Sigmoid colon (tissue), 7 donors: ENCODE data around the gene B4GALT6. TPM values are rescaled to one million over a fixed set of nuclear protein-coding genes. Genes with fewer than 3 reads are reported as not detected.

Experiments
- DNase-seq: peaks from one replicate; pipeline ENCODE4 v3.0.0-alpha.2; 2019
- H3K27ac ChIP-seq, 4 donors: fragments of 200-600 bp; sonication (generic); one replicate each; pipeline ENCODE4 v1.5.1; 2016 to 2019; ENCODE audit warnings: mild to moderate bottlenecking in 1 of 4
- H3K27me3 ChIP-seq, 3 donors: fragments of 200-600 bp; sonication (generic); one replicate each; pipeline ENCODE4 v1.5.1; 2019; ENCODE audit warnings: mild to moderate bottlenecking in 1 of 3
- H3K36me3 ChIP-seq, 4 donors: fragments of 200-600 bp; sonication (generic); one replicate each; pipeline ENCODE4 v1.5.1; 2016 to 2019
- H3K4me1 ChIP-seq, 4 donors: fragments of 200-600 bp; sonication (generic); one replicate each; pipeline ENCODE4 v1.5.1; 2017 to 2019
- H3K4me3 ChIP-seq, 4 donors: fragments of 200-600 bp; sonication (generic); one replicate each; pipeline ENCODE4 v1.5.1; 2017 to 2019; ENCODE audit warnings: mild to moderate bottlenecking in 2 of 4, moderate library complexity in 1 of 4
- H3K9me3 ChIP-seq, 4 donors: fragments of 200-600 bp in 3 of 4; sonication (generic) in 3 of 4; one replicate each; pipeline versions ENCODE4 v1.5.1 to v1.6.1; 2013 to 2019
- EP300 ChIP-seq, 4 donors: sonication (generic); formaldehyde crosslinking; IDR thresholded peaks; one replicate each; pipeline ENCODE4 v1.6.1; 2017; ENCODE audit warnings: antibody characterized with exemption in 4 of 4
- POLR2A ChIP-seq, 2 donors: fragments of 450-650 bp; IDR thresholded peaks; one replicate each; pipeline ENCODE4 v1.6.1; 2016; ENCODE audit warnings: antibody characterized with exemption in 2 of 2, mild to moderate bottlenecking in 2 of 2, moderate library complexity in 2 of 2
- POLR2AphosphoS5 ChIP-seq, 4 donors: sonication (generic); formaldehyde crosslinking; IDR thresholded peaks; one replicate each; pipeline ENCODE4 v1.6.1; 2017; ENCODE audit warnings: antibody characterized with exemption in 4 of 4
- WGBS, 2 donors: extraction: QIAGEN DNeasy Blood & Tissue Kit; methylation state at CpG; one replicate each; pipeline ENCODE4 v1.1.7; 2013; 5-methylcytosine and 5-hydroxymethylcytosine counted together
- intact Hi-C: fragments of 100-400 bp; cut with DNase I; formaldehyde crosslinking; loops from one replicate; pipeline ENCODE4 v1.15.1; 2023
- polyA plus RNA-seq, 3 donors: library from polyadenylated mRNA; stranded (reverse); fragments of 200-250 nt; gene quantifications; one replicate each; pipeline ENCODE4 v1.2.3, GENCODE V29; 2013
- total RNA-seq, 4 donors: library from RNA; depleted of rRNA; stranded (reverse); fragments of >200 nt; gene quantifications; one replicate each; pipeline ENCODE4 v1.1.0, GENCODE V29; 2016
- TF ChIP-seq, protein P1 (sequence below), 4 experiments: fragments of 450-650 bp in 3 of 4; fragments of 200-600 bp in 1 of 4; IDR thresholded peaks; one replicate each; pipeline ENCODE4 v1.5.1; 2016 to 2019; ENCODE audit warnings: antibody characterized with exemption in 4 of 4, mild to moderate bottlenecking in 3 of 4, moderate library complexity in 2 of 4
- donor health status: healthy with polysubstance abuse.
- donor health status: Bipolar disorder and iron deficiency.
- donor health status: healthy.

Gene B4GALT6
- total and polyA plus RNA-seq, 7 donors, result 1.2 to 7.8 (median 4.7) TPM; not detected in 1

GRCh38 chr18:31671951-31672350 is 12.4 kb downstream of the B4GALT6 start:
- H3K36me3 ChIP-seq, result no peaks in the 10 kb centered on the region
- no peaks in the 10 kb centered on the region for H3K9me3 ChIP-seq
- DNase-seq, result no peak
- H3K4me3 ChIP-seq, result no peak overlapping the region
- H3K4me1 ChIP-seq, result no peaks in the 10 kb centered on the region
- TF ChIP-seq EP300 (IDR thresholded peaks at IDR 0.05) (no peak), POLR2AphosphoS5 (IDR thresholded peaks at IDR 0.05) (no peak), POLR2A (IDR thresholded peaks at IDR 0.05) (no peak)
- TF ChIP-seq, protein P1, sequence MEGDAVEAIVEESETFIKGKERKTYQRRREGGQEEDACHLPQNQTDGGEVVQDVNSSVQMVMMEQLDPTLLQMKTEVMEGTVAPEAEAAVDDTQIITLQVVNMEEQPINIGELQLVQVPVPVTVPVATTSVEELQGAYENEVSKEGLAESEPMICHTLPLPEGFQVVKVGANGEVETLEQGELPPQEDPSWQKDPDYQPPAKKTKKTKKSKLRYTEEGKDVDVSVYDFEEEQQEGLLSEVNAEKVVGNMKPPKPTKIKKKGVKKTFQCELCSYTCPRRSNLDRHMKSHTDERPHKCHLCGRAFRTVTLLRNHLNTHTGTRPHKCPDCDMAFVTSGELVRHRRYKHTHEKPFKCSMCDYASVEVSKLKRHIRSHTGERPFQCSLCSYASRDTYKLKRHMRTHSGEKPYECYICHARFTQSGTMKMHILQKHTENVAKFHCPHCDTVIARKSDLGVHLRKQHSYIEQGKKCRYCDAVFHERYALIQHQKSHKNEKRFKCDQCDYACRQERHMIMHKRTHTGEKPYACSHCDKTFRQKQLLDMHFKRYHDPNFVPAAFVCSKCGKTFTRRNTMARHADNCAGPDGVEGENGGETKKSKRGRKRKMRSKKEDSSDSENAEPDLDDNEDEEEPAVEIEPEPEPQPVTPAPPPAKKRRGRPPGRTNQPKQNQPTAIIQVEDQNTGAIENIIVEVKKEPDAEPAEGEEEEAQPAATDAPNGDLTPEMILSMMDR (IDR thresholded peaks at IDR 0.05), result no peak
- H3K27me3 ChIP-seq, result no peaks in the 10 kb centered on the region
- no peak overlapping the region for H3K27ac ChIP-seq
- 98 to 100% methylated on average over 1 of the region's 1 CpG for WGBS, 2 donors
- intact Hi-C loops, result no loop called here

GRCh38 chr18:31669541-31669940 is 14.8 kb downstream of the B4GALT6 start:
- Histone ChIP-seq H3K4me3 (no peak overlapping the region), H3K4me1 (no peaks in the 10 kb centered on the region), H3K27ac (no peak overlapping the region), H3K27me3 (no peaks in the 10 kb centered on the region), H3K9me3 (no peaks in the 10 kb centered on the region), H3K36me3 (no peaks in the 10 kb centered on the region)
- TF ChIP-seq POLR2AphosphoS5 (IDR thresholded peaks at IDR 0.05) (no peak), POLR2A (IDR thresholded peaks at IDR 0.05) (no peak), EP300 (IDR thresholded peaks at IDR 0.05) (no peak)
- TF ChIP-seq, protein P1 (IDR thresholded peaks at IDR 0.05), result no peak
- intact Hi-C loops, result no loop called here
- 74 to 94% methylated on average over 2 of the region's 2 CpGs for WGBS, 2 donors
- DNase-seq, result no peak

DNA sequence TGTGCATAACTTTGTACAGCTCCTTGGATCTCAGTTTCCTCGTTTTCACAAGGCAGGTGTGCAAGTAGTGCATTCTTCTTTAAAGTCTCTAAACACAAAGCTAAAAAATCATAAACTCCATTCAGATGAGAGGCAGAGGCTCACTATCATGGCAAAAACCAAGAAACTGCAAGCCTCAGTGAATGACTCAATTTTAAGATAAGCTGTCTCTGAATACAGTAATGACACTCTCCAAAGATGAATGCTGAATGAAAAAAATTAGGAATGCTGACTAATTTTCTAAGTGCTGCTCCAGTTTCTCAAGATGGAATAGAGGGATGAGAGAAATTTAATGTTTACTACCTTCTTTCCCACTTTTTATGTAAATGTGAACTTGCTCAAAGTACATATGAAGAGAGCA is 17.2 kb downstream of the B4GALT6 start:
- 27 to 70% methylated on average over 1 of the region's 1 CpG for WGBS, 2 donors
- no peak overlapping the region for H3K4me3 ChIP-seq
- no peaks in the 10 kb centered on the region for H3K4me1 ChIP-seq
- no peaks in the 10 kb centered on the region for H3K9me3 ChIP-seq
- no peak for DNase-seq
- no peak overlapping the region for H3K27ac ChIP-seq
- intact Hi-C loops, result no loop called here
- H3K36me3 ChIP-seq, result no peaks in the 10 kb centered on the region
- no peak for TF ChIP-seq EP300 (IDR thresholded peaks at IDR 0.05)
- no peak for TF ChIP-seq POLR2A (IDR thresholded peaks at IDR 0.05)
- no peak for TF ChIP-seq POLR2AphosphoS5 (IDR thresholded peaks at IDR 0.05)
- TF ChIP-seq, protein P1 (IDR thresholded peaks at IDR 0.05), result no peak
- H3K27me3 ChIP-seq, result no peaks in the 10 kb centered on the region

- intact Hi-C loops, result no loop called here
- no peaks in the 10 kb centered on the region for H3K36me3 ChIP-seq
- DNase-seq, result no peak
- H3K27me3 ChIP-seq, result no peaks in the 10 kb centered on the region
- WGBS, 2 donors, result 37 to 69% methylated on average over 5 of the region's 5 CpGs
- no peak overlapping the region for H3K27ac ChIP-seq
- no peaks in the 10 kb centered on the region for H3K4me1 ChIP-seq
- no peak overlapping the region for H3K4me3 ChIP-seq
- TF ChIP-seq POLR2A (IDR thresholded peaks at IDR 0.05) (no peak), EP300 (IDR thresholded peaks at IDR 0.05) (no peak), POLR2AphosphoS5 (IDR thresholded peaks at IDR 0.05) (no peak)
- TF ChIP-seq, protein P1 (IDR thresholded peaks at IDR 0.05), result no peak
- H3K9me3 ChIP-seq, result no peaks in the 10 kb centered on the region
Measured at GRCh38 chr18:31666055-31666454, 18.3 kb downstream of the B4GALT6 start.

DNA sequence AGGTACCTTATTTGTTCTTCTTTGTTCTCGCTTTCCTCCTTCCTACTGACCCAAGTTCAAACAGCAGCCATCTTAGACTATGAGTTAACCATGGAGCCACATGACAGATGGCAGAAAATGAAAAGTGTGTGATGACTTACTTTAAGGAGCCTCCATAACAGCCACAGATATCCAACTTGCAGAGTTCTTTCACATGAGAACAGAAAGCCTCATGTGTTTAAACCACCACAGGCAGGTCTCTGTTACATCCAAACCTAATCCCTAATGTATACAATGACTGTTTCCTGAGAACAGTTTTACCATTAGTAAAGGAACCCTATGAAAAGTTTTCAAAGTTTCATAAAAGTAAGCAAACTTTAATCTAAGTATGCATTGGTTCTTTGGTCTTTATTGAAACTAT is 20.3 kb downstream of the B4GALT6 start:
- no peaks in the 10 kb centered on the region for H3K4me1 ChIP-seq
- H3K9me3 ChIP-seq, result no peaks in the 10 kb centered on the region
- no peak overlapping the region for H3K27ac ChIP-seq
- H3K36me3 ChIP-seq, result no peaks in the 10 kb centered on the region
- DNase-seq, result no peak
- no peak overlapping the region for H3K4me3 ChIP-seq
- TF ChIP-seq EP300 (IDR thresholded peaks at IDR 0.05), result no peak
- TF ChIP-seq POLR2A (IDR thresholded peaks at IDR 0.05), result no peak
- TF ChIP-seq, protein P1 (IDR thresholded peaks at IDR 0.05), result no peak
- TF ChIP-seq POLR2AphosphoS5 (IDR thresholded peaks at IDR 0.05), result no peak
- intact Hi-C loops, result no loop called here
- 93 to 96% methylated on average over 1 of the region's 1 CpG for WGBS, 2 donors
- H3K27me3 ChIP-seq, result no peaks in the 10 kb centered on the region
